ENCODE data around the gene TRPV2. TPM values are rescaled to one million over a fixed set of nuclear protein-coding genes. Genes with fewer than 3 reads are reported as not detected.

TRPV2 gene
- total RNA-seq, 2 experiments from 2014 or later, result 57.5 to 58.0 TPM

DNA sequence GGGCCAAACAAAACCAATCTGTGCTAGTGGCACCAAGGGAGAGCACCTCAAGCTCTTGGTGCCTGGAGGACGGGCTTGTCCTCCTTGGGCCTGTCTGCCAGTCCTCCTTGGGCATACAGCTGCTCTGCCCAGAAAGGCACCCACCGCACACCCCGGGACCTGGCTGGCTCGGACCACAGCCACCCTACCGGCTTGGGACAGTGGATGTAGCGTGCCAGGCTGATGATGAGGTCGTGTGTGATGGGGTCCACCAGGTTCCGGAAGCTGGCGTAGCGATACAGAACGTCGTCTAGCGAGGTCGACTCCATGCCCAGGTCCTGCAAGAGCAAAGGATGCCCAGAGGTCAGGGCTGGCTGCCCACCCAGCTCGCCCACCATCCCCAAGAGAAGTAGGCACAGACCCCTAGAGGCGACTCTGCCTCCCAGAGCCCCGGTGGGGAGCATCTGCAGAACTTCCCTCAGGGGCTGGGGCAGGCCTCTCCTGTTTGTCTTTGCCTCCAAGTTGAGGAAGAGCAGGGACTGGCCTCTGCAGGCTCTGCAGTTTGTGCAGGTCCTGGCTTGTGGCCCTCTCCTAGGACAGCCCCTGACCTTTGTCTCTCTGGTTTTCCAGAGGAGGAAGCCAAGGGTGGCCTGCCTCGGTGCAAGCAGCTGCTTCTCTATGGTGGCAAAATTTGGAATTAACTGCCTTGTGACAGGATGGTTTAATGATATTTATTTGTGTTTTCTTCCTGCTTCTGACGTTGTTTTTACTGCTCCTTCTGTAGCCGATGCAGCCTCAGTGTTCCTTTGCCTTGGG lies 46.9 kb downstream of the TRPV2 start:
- ChIA-PET CTCF (no interaction called here), POLR2A (no interaction called here)

DNA sequence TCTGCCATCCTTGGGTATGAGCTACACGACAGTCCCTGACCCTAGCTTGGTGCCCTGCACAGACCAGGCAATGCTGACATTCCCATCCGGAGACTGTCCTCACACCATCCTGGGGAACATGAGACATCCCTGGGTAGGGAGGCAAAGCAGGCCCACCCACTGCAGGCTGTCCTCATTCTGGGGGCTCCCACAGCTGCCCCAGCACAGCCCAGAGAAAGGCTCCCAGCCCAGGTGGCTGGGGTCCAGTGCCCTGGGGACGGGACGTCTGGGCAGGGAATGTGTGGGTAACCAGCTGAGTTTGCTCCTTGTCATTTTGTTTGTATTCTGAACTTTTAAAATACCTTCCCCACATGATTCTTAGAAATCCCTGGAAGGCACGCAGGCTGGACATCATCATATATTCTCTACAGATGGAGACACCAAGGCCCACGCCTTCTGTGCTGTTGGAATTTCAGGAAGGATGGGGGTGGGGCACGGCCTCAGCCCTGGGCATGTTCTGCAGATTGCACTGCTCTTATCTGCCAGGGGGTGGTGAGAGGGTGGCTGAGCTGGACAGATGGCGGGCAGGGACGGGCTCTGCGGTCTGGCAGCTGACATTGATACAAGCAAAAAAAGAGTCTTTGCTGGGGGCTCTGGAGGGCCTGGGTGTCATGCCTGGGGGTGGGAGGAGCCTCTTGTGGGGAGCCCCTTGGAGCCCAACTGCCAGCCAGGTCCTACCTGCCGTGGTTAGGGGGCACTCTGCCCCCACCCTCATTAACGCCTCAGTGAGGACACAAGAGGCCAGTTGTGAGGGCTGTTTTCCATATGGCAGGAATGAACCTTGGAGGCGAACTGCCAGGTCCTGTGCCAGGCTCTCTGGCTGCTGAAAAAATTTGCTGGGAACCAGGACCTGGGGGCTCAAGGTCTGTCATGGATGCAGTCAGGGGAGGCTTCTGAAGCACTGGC lies 48.3 kb downstream of the TRPV2 start:
- CTCF ChIA-PET, result interaction anchor here (1.0 to 1.8 kb wide), 2 partner anchors 9 to 58 kb away, joined by 3 to 4 read pairs; no protein-coding TSS in a partner anchor
- POLR2A ChIA-PET, result no interaction called here

DNA sequence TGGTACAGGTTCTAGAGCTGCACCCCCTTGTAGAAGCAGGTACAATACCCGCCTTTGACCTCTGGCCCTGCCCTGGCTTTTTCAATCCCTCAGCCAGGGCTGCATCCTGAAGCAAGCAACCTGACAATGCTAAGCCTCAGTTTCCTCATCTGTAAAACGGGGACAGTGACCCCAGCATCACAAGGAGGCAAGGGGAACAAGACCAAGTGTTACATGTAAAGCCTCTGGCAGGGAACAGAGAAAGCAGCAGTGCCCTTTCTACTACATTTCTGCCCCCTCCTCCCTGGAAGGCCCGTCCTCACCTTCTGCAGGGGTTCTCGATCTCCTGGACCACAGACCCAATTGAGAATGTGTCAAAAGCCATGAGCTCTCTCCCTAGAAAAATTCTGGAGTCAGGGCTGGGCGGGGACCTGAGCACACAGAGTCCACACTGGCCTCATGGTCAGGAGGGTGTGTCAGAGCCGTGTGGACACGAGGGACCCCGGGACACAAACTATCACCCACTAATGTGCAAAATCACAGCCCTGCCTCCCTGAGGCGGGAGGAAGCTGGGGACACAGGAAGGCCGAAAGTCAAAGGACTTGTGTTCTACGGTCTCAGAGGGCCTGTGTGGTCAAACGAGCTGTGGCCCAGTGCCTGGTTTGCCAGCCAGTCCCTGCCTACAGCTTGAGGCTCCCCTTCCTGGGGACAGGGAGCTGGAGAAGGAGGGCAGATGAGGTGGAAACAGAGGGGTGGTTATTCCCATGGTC lies 49.1 kb downstream of the TRPV2 start:
- POLR2A ChIA-PET, result interaction anchor here (0.8 kb wide), 1 partner anchor 84 kb away, joined by 3 read pairs; the partner anchor contains the start of gene UBB
- CTCF ChIA-PET, result interaction anchor here (1.0 to 1.8 kb wide), 2 partner anchors 9 to 57 kb away, joined by 3 to 4 read pairs; no protein-coding TSS in a partner anchor

DNA sequence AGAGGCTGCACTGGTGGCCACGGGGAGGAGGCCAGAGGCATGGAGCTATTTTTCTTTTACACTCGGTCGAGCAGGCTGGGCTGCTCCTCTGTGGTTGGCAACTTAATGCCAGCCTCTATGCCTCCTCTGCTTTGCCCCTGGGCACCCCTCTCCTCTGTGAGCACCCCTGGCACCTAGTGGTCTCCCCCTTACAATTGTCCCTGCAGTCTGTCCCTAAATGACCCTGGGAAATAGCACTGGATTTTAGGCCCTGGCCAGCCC lies 49.6 kb downstream of the TRPV2 start:
- POLR2A ChIA-PET, result interaction anchor here (0.8 kb wide), 1 partner anchor 84 kb away, joined by 3 read pairs; the partner anchor contains the start of gene UBB
- CTCF ChIA-PET, result interaction anchor here (1.0 to 1.8 kb wide), 2 partner anchors 10 to 57 kb away, joined by 3 to 4 read pairs; no protein-coding TSS in a partner anchor

DNA sequence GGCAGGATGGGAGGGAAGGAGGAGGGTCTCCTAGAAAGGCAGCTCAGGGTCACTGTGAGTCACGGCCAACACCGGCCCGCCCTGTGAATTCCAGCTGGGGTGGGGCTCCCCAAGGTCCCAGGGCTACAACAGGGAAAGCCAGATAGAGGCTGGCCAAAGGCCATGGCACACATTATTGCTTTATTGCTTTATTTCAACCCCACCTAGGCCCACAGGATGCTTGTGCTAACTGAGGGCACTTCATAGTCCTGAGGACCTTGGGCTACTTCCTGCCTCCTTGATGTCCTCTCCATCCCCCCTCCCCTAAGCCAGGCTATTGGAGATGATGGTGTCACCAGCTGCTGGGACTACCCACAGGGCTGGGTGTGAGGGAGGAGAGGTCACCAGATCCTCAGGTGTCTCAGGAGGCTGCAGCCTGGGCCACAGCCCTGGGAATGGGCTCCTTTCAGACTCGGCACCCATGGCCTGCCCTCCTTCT lies 50.5 kb downstream of the TRPV2 start:
- CTCF ChIA-PET, result no interaction called here
- POLR2A ChIA-PET, result no interaction called here

DNA sequence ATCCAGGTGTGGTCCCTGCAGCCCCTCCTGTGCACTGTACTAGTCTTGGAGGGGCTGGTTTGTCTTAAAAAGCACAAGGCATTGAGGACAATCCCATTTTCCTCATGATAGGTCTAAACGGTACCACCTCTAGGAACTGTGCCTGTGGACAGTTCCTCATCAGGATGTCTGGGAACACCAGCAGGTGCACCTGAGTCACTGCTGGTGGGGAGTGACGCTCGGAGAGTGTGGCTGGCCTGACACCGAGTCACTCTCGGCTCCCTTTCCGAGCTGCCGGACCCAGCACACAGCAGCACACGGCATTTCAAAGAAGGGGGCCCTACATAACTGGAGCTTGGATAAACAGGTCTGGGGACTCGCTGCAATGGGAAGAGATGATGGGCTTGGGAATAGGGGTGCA lies 51.0 kb downstream of the TRPV2 start:
- CTCF ChIA-PET, result no interaction called here
- POLR2A ChIA-PET, result interaction anchor here (0.8 kb wide), 1 partner anchor 25 kb away, joined by 7 read pairs; no protein-coding TSS in a partner anchor

DNA sequence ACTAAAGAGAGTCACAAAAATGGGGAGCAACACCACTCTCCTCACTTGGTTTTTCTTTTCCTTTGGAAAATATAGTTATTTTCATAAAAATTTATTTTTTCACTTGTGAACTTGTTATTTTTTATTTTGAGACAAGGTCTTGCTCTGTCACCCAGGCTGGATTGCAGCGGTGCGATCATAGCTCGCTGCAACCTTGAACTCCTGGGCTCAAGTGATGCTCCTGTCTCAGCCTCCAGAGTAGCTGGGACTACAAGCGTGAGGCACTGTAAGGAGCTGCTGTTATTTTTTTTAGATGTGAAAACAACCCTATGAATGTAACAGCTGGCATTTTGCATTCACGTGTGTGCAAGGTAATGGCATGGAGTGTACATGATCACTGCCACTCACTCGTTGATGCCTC lies 51.7 kb downstream of the TRPV2 start:
- CTCF ChIA-PET, result no interaction called here
- POLR2A ChIA-PET, result interaction anchor here (0.8 kb wide), 1 partner anchor 26 kb away, joined by 7 read pairs; no protein-coding TSS in a partner anchor

DNA sequence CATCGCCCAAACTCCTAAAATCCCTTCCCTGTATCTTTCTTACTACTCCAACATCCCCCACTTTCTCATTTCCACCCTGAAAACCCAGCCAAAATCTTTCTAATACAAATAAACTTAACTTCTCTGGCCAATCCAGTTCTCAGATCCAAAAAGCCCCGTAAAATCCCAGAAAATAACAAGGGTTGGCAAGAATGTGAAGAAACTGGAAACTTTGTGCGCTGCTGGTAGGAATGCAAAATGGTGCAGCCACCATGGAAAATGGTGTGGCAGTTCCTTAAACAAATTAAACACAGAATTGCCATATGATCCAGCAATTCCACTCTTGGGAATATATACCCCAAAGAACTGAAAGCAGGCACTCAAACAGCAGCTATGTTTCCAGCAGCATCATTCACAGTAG lies 52.5 kb downstream of the TRPV2 start:
- ChIA-PET POLR2A (no interaction called here), CTCF (no interaction called here)

DNA sequence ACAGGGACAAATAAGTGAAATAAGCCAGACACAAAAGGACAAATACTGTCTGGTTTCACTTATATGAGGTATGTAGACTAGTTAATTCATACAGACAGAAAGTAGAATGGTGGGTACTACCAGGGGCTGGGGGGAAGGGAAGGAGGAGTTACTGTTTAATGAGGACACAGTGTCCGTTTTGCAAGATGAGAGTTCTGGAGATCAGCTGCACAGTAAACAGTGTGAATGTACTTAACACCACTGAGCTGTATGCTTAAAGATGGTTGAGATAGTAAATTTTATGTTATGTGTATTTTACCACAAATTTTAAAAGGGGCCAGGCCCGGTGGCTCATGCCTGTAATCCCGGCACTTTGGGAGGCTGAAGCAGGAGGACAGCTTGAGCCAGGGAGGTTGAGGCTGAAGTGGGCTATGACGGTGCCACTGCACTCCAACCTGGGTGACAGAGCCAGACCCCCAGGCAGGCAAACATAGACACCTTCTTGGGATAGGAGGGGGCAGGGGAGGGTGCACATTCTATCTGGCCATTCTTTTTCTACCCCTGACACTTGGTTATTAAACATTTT lies 53.1 kb downstream of the TRPV2 start:
- POLR2A ChIA-PET, result no interaction called here
- CTCF ChIA-PET, result interaction anchor here (0.7 kb wide), 1 partner anchor 16 kb away, joined by 4 read pairs; no protein-coding TSS in a partner anchor

DNA sequence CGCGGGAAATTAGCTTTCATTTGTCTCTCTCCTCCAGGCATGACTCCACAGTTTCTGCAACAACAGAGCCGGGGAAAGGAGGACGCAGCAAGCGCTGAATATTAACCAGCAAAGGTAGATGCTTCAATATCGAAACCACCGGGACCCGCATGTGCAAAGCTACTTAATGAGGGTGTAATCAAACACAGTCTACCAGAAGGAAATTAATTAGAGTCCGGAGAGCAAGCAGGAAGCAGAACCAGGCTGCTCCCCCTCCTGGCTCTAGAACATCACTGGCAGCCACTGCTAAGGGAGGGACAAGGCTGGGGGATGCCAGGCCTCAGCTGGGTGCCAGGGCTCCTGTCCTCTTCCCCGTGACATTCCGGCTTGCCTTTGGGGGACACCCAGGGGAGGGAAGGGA lies 54.9 kb downstream of the TRPV2 start:
- ChIA-PET POLR2A (interaction anchor here (1.1 kb wide), 1 partner anchor 89 kb away, joined by 3 read pairs; the partner anchor contains the start of gene UBB), CTCF (no interaction called here)

DNA sequence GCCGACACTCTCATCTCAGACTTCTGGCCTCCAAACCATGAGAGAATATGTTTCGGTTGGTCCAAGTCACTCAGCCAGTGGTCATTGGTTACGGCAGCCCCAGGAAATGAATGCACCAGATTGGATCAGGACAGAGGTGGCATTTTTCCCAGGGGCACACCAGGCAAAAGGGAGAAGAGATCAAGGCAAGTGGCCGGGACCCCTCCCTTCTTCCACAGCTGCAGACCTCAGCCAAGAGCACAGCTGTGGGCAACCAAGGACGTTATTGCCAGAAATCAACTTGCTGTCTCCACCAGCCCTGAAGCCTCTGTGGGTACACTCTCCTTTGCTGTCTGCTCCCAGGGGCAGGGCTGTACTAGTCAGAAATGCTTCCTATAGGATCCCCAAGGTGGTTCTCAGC lies 55.9 kb downstream of the TRPV2 start:
- ChIA-PET POLR2A (interaction anchor here (1.1 kb wide), 1 partner anchor 90 kb away, joined by 3 read pairs; the partner anchor contains the start of gene UBB), CTCF (no interaction called here)

DNA sequence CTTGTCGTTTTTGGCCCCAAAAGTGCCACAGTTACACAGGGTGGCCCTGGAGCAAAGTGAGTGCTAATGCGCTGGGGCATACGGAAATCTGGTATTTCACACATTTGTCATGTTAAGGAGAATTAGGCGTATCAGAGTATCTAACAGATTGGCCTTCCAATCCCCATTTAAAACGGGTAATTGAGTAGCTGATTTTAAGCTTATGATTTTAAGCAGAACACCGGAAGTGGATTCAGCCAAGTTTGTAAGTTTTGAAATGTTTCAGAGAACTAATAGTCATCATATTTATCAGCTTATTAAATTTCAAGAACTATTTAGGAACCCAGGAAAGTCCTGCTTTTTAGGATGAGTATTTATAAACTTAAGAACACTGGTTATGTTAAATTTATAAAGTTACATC lies 57.2 kb downstream of the TRPV2 start:
- CTCF ChIA-PET, result no interaction called here

DNA sequence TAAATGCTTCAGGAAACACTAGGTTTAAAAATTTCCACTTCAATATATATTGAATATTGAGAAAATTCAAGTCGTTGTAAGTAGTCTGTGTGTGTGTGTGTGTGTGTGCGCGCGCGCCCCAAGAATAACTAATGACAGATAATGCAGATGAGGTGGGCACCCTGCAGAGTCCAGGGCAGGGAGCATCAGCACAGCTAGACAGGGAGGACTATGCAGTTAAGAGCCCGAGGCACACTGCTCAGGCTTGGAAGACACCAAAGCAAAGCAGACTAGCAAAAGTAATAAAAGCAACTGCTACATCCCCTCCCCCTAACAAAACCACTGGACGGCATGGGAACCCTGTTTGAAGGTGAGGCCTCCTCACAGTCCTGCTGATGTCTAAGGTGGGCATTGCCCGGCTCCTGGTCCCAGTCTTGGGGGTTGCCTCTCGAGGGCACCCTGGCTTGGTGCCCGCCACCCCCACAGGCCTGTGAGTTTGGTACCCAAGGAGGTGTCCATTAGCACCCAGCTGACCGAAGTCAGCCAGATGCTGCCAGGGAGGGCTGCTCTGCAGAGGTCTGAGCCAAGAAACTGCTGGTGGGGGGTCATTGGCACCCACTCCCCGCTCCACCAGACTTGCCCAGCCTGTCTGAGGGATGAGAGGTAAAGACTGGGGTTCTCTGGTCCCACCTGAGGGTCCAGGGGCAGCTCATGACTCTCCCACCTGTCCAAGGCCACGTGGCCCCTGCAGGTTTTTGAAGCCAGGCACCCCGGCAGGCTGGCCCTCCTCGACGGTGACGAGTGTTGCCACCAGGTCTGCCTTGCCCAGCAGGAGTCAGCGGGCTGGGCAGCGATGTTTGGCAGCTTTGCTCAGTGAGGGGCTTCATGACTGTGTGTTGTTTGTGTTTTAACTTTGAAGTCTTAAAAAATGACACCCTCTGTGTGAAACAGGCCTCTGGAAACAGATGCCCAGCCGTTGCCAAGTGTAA lies 58.0 kb downstream of the TRPV2 start:
- POLR2A ChIA-PET, result no interaction called here
- CTCF ChIA-PET, result no interaction called here

More for the DNA sequence above, 57.2 kb downstream of the TRPV2 start:
- POLR2A ChIA-PET, result no interaction called here

DNA sequence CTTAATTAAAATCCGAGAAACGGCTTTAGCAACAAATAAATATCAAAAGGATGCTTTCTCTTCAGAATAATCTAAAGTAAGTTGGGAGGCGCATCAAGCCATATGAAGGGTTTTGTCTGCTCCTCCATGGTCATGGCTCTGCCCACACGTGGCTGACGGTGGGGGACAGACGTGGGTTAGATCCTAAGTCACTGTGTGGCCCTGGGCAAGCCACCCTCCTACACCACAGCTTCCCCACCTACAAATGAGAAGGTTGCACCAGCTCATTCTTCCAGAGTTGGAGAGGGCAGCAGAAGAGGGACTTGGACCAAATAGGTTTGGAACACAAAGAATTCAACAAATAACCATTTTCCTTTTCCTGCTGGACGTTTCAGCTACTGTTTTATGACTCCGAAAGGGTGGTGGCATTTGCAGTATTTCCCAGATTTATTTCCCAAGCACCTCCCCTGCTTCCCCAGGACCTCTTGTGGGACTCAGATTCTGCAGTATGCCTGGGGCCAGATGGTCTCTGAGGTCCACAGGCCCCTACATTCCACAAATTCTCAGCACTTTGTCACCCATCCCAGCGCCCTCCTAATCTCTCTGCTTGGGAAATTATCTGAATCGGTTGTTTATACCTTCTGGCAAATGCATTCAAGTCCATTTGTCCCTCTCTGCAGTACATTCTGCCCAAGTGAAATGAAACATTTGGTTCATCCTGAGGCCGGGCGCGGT lies 58.8 kb downstream of the TRPV2 start:
- POLR2A ChIA-PET, result interaction anchor here (0.6 kb wide), 1 partner anchor 888 kb away, joined by 3 read pairs; no protein-coding TSS in a partner anchor
- CTCF ChIA-PET, result no interaction called here

DNA sequence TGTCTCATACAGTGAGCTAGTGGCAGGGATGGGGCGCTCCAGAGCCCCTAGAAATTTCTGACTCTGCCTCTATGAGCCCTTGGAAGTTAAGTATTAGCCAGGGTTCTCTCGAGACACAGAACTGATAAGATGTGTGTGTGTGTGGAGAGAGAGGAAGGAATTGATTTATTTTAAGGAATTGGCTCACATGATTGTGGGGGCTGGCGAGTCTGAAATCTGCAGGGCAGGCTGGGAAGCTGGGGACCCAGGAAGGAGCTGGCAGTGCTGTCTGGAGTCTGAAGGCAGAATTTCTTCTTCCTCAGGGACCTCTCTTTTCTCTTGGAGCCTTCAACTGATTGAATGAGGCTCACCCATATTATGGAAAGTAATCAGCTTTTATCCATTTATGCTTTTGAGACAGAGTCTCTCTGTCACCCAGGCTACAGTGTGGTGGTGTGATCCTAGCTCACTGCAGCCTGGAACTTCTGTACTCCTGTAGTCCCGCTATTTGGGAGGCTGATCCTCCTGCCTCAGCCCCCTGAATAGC lies 59.9 kb downstream of the TRPV2 start:
- POLR2A ChIA-PET, result no interaction called here
- CTCF ChIA-PET, result no interaction called here

DNA sequence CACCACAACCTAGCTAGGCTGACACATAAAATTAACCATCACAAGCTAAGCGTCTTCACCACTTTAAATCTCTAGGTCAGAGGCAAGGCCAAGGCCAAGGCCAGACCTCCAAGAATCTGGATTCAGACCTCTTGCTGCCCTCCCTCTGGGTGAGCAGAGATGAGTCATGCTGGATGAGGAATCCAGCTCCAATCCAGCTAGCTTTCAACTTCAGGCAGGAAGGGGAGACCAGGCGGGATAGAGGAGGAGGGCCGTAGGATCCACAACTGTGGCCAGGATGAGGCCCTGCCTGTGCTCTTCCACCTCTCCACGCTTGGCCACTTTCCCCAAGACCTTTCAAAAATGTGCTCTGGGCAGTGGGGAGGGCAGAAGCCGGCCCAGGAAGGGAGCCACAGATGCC lies 61.9 kb downstream of the TRPV2 start:
- CTCF ChIA-PET, result no interaction called here
- POLR2A ChIA-PET, result interaction anchor here (0.7 kb wide), 1 partner anchor 33 kb away, joined by 5 read pairs; no protein-coding TSS in a partner anchor

DNA sequence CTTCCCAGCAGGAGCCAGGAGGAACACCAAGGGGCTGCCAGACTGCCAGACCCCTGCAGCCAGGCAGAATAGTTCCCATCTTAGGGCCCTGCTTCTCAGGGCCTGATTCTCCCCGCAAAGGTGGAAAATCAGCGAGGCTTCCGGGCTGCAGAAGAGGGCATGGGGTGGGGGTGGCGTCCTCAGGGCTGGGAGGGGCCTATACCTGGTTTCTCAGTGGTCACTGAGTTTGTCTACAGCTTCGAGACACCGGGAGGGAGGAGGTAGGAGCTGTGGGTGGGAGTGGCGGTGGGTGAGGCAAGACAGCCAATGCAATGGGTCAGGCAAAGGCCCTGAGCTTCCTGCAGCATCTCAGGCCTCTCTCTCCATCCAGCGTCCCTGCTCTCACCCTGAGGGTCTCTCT lies 62.3 kb downstream of the TRPV2 start:
- ChIA-PET CTCF (no interaction called here), POLR2A (no interaction called here)

Measured in activated CD8-positive, alpha-beta memory T cell treated with anti-CD3 and anti-CD28 coated beads for 36 hours (primary cell).